Bronchial epithelial cell (primary cell): Measurements from ENCODE around the gene GPC5. TPM values are rescaled to one million over a fixed set of nuclear protein-coding genes. Genes with fewer than 3 reads are reported as not detected.
A peak's percentile ranks its signal among the peaks of the same experiment; 100 is the strongest.
"Not testable (repeated sequence)": the region's sequence is repeated elsewhere in the genome, so short reads cannot be mapped to it uniquely, and the experiment has no call there.

Source experiments
- DNase-seq: peaks from one replicate; pipeline ENCODE4 v3.0.0-alpha.2; 2010; ENCODE audit warnings: low read depth
- FAIRE-seq: peaks from 2 replicates; lab custom pipeline; 2011; peaks lifted over from hg19 to GRCh38; lab: Jason Lieb, UNC
- H3K27me3 ChIP-seq: 2 replicates; pipeline ENCODE4 v1.5.1; 2011; ENCODE audit warnings: low read length; ENCODE audit not compliant: control insufficient read depth, insufficient read depth
- H3K36me3 ChIP-seq: 2 replicates; pipeline ENCODE4 v1.5.1; 2011; ENCODE audit warnings: low read length; ENCODE audit not compliant: control insufficient read depth, insufficient read depth
- H3K4me3 ChIP-seq: 2 replicates; pipeline ENCODE4 v1.5.1; 2011; ENCODE audit warnings: mild to moderate bottlenecking, low read depth, low read length, control low read depth
- total RNA-seq: library from RNA; depleted of rRNA; stranded (reverse); fragments of >200 nt; gene quantifications from 2 replicates; pipeline ENCODE4 v1.2.1, GENCODE V29; 2014
- TF ChIP-seq, protein P1 (sequence below): IDR thresholded peaks from 2 replicates; pipeline ENCODE4 v1.5.1; 2011; ENCODE audit warnings: mild to moderate bottlenecking, moderate library complexity, low read length, control low read depth, inconsistent platforms; ENCODE audit not compliant: insufficient read depth, severe bottlenecking

GPC5 gene
- total RNA-seq, result under 0.01 and 1.8 TPM in 2 replicates

- H3K27me3 ChIP-seq, result peaks cover 19% of the 10 kb centered on the region
- peak; percentile 43 for DNase-seq
- peak within 1 kb of the TSS; percentile 30 for H3K4me3 ChIP-seq
- no peak for FAIRE-seq
- H3K36me3 ChIP-seq, result no peaks in the 10 kb centered on the region
- TF ChIP-seq, protein P1, sequence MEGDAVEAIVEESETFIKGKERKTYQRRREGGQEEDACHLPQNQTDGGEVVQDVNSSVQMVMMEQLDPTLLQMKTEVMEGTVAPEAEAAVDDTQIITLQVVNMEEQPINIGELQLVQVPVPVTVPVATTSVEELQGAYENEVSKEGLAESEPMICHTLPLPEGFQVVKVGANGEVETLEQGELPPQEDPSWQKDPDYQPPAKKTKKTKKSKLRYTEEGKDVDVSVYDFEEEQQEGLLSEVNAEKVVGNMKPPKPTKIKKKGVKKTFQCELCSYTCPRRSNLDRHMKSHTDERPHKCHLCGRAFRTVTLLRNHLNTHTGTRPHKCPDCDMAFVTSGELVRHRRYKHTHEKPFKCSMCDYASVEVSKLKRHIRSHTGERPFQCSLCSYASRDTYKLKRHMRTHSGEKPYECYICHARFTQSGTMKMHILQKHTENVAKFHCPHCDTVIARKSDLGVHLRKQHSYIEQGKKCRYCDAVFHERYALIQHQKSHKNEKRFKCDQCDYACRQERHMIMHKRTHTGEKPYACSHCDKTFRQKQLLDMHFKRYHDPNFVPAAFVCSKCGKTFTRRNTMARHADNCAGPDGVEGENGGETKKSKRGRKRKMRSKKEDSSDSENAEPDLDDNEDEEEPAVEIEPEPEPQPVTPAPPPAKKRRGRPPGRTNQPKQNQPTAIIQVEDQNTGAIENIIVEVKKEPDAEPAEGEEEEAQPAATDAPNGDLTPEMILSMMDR, result no peak
Observed at GRCh38 chr13:91398413-91399188, at the start of gene GPC5. GPC5 (plus strand) TSS chr13:91398621.

DNA sequence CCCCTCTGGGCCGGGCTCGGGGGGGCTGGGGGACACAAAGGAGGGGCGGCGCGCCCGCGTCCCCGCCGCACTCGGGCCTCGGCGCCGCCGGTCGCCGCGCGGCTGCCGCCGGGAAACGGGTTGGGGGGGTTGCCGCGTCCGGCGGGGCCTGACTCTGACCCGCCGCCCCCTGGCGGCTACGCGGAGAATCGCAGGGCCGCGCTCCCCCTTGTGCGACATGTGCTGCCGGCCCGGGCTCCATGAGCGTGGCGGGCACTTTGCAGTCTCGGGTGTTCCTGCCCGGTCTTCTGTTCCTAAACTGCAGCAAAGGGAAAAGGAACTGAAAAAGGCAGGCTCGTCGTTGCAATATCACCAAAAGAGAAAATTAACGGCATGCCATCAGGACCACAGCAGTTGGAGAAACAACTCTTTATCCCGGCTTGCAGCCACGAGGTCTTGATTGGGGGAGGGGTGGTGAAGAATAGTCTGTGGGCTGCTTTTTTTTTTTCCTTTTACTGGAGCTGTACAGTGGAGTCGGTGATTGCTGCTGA is 49.5 kb upstream of the GPC5 start:
- H3K4me3 ChIP-seq, result peak overlapping the region; percentile 46
- no peaks in the 10 kb centered on the region for H3K27me3 ChIP-seq
- FAIRE-seq (no peak), DNase-seq (peak; percentile 70)
- TF ChIP-seq, protein P1, result peak; percentile 97
- H3K36me3 ChIP-seq, result peaks cover 14% of the 10 kb centered on the region

GRCh38 chr13:91349992-91350911 is 48.2 kb upstream of the GPC5 start:
- Histone ChIP-seq H3K36me3 (peaks cover 16% of the 10 kb centered on the region), H3K27me3 (no peaks in the 10 kb centered on the region), H3K4me3 (peak overlapping the region; percentile 46)
- TF ChIP-seq, protein P1, result no peak
- FAIRE-seq (no peak), DNase-seq (no peak)

DNA sequence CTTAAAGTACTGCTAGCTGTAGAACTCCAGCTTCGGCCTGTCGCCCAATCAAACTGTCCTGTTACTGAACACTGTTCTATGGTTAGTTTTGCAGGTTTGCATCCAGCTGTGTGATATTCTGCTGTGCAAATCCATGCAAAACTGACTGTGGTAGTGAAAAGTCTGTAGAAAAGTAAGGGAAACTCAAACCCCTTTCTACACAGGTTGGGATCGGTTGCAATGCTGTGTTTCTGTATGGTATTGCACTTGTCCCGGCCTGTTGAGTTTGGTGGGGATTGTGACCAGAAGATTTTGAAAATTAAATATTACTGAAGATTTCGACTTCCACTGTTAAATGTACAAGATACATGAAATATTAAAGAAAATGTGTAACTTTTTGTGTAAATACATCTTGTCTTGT is 47.3 kb upstream of the GPC5 start:
- FAIRE-seq, result no peak
- Histone ChIP-seq H3K27me3 (no peaks in the 10 kb centered on the region), H3K36me3 (peaks cover 16% of the 10 kb centered on the region), H3K4me3 (no peak overlapping the region)
- DNase-seq, result no peak
- TF ChIP-seq, protein P1, result no peak

DNA sequence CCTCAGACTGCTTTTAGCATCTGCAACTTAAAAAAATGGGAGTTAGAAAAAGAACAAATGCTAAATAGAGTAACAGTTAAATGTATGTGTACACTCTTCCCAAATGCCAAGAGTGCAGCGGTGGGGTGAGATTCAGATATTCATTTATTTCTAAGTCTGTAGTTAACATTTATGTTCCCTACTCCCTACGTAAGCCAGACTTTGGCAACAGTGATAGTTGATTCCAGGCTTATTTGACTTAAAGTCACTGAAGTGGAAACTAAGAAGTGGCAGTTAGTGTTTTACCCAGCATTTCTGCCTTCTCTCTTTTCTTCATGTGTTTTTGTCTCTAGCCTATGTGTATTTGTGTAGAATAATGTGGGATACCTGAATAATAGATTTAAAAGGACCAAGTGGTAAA is 46.4 kb upstream of the GPC5 start:
- Histone ChIP-seq H3K27me3 (no peaks in the 10 kb centered on the region), H3K4me3 (no peak overlapping the region), H3K36me3 (peaks cover 17% of the 10 kb centered on the region)
- no peak for FAIRE-seq
- TF ChIP-seq, protein P1, result no peak
- no peak for DNase-seq

DNA sequence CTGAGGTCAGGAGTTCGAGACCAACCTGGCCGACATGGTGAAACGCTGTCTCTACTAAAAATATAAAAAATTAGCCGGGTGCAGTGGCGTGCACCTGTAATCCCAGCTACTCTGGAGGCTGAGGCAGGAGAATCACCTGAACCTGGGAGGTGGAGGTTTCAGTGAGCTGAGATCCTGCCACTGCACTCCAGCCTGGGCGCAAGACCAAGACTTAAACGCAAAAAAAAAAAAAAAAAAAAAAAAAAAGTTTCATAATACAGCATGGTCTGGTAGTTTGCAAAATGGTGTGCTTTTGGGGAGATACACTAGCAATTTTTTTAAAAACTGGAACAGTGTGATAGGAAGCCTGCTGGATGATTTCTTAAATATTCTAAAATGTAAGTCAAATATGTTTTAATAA is 45.5 kb upstream of the GPC5 start:
- DNase-seq, H3K4me3 ChIP-seq, FAIRE-seq, H3K27me3 ChIP-seq: not testable (repeated sequence)
- H3K36me3 ChIP-seq, result peaks cover 17% of the 10 kb centered on the region
